Esophagus squamous epithelium (tissue), 5 donors: Measurements from ENCODE around the gene C1QTNF6. TPM values are rescaled to one million over a fixed set of nuclear protein-coding genes. Genes with fewer than 3 reads are reported as not detected.

Source experiments
- DNase-seq: peaks from one replicate; lab custom pipeline; 2025; lab: John Stamatoyannopoulos, UW
- H3K27ac ChIP-seq, 4 donors: fragments of 200-600 bp; sonication (generic); one replicate each; pipeline ENCODE4 v1.5.1; 2016 to 2019; ENCODE audit warnings: mild to moderate bottlenecking in 1 of 4
- H3K27me3 ChIP-seq, 4 donors: fragments of 200-600 bp; sonication (generic); 1 replicate in 3 of 4; 2 replicates in 1 of 4; pipeline versions ENCODE4 v1.5.1 to v1.6.0; 2017 to 2021; ENCODE audit warnings: antibody characterized with exemption in 1 of 4
- H3K36me3 ChIP-seq, 3 donors: fragments of 200-600 bp; sonication (generic); one replicate each; pipeline ENCODE4 v1.5.1; 2016 to 2019
- H3K4me1 ChIP-seq, 3 donors: fragments of 200-600 bp; sonication (generic); one replicate each; pipeline ENCODE4 v1.5.1; 2017 to 2019
- H3K4me3 ChIP-seq, 4 donors: fragments of 200-600 bp; sonication (generic); 1 replicate in 3 of 4; 2 replicates in 1 of 4; pipeline ENCODE4 v1.5.1; 2016 to 2019; ENCODE audit warnings: mild to moderate bottlenecking in 2 of 4, moderate library complexity in 1 of 4
- H3K9me3 ChIP-seq, 3 donors: fragments of 200-600 bp; sonication (generic); one replicate each; pipeline ENCODE4 v1.5.1; 2016 to 2019
- POLR2A ChIP-seq, 4 donors: fragments of 450-650 bp; IDR thresholded peaks; one replicate each; pipeline ENCODE4 v1.6.1; 2017; ENCODE audit warnings: antibody characterized with exemption in 4 of 4, mild to moderate bottlenecking in 4 of 4, moderate library complexity in 3 of 4
- WGBS, 2 donors: methylation state at CpG; one replicate each; pipeline ENCODE4 v1.1.5; 2018; 5-methylcytosine and 5-hydroxymethylcytosine counted together
- intact Hi-C: fragments of 100-400 bp; cut with DNase I; formaldehyde crosslinking; loops from one replicate; pipeline ENCODE4 v1.15.0; 2022
- total RNA-seq, 4 donors: library from RNA; depleted of rRNA; stranded (reverse); fragments of >200 nt; gene quantifications; one replicate each; pipeline ENCODE4 v1.1.0, GENCODE V29; 2016
- TF ChIP-seq, protein P1 (sequence below), 6 experiments: fragments of 450-650 bp in 4 of 6; fragments of 200-600 bp in 2 of 6; sonication (generic) in 2 of 6; IDR thresholded peaks; one replicate each; pipeline ENCODE4 v1.5.1; 2016 to 2019; ENCODE audit warnings: antibody characterized with exemption in 6 of 6, mild to moderate bottlenecking in 4 of 6, moderate library complexity in 4 of 6
- donor health status: DM: yes; HTN: yes; CAD: no.

Gene C1QTNF6
- total RNA-seq, 4 donors from 2014 or later: 1.1 to 1.7 (median 1.4) TPM

- H3K4me3 ChIP-seq: peak overlapping the region in 1 of 4 donors; percentile 32
- H3K9me3 ChIP-seq: no peaks in the 10 kb centered on the region
- DNase-seq: no peak
- intact Hi-C loops: no loop called here
- H3K36me3 ChIP-seq: peaks cover 0 to 5% (median 0%) of the 10 kb centered on the region in 3 donors
- WGBS, 2 donors: 45 to 69% methylated on average over 4 of the region's 4 CpGs
- H3K27ac ChIP-seq: peak overlapping the region; percentile 75 to 91 (median 88)
- H3K27me3 ChIP-seq: no peaks in the 10 kb centered on the region
- TF ChIP-seq, protein P1, sequence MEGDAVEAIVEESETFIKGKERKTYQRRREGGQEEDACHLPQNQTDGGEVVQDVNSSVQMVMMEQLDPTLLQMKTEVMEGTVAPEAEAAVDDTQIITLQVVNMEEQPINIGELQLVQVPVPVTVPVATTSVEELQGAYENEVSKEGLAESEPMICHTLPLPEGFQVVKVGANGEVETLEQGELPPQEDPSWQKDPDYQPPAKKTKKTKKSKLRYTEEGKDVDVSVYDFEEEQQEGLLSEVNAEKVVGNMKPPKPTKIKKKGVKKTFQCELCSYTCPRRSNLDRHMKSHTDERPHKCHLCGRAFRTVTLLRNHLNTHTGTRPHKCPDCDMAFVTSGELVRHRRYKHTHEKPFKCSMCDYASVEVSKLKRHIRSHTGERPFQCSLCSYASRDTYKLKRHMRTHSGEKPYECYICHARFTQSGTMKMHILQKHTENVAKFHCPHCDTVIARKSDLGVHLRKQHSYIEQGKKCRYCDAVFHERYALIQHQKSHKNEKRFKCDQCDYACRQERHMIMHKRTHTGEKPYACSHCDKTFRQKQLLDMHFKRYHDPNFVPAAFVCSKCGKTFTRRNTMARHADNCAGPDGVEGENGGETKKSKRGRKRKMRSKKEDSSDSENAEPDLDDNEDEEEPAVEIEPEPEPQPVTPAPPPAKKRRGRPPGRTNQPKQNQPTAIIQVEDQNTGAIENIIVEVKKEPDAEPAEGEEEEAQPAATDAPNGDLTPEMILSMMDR (IDR thresholded peaks at IDR 0.05): no peak
- no peak for TF ChIP-seq POLR2A (IDR thresholded peaks at IDR 0.05)
- H3K4me1 ChIP-seq: peaks cover 27 to 66% (median 31%) of the 10 kb centered on the region in 3 donors
Measured at GRCh38 chr22:37186997-37187522, 987 bp downstream of the C1QTNF6 start.

GRCh38 chr22:37186228-37186996 lies 1.6 kb downstream of the C1QTNF6 start:
- Histone ChIP-seq H3K4me1 (peaks cover 27 to 66% (median 31%) of the 10 kb centered on the region in 3 donors), H3K4me3 (no peak overlapping the region), H3K9me3 (no peaks in the 10 kb centered on the region), H3K36me3 (peaks cover 0 to 8% (median 0%) of the 10 kb centered on the region in 3 donors), H3K27me3 (no peaks in the 10 kb centered on the region), H3K27ac (peak overlapping the region in 2 of 4 donors; percentile 86 to 91)
- WGBS, 2 donors: 55 to 61% methylated on average over 9 of the region's 9 CpGs
- no peak for TF ChIP-seq POLR2A (IDR thresholded peaks at IDR 0.05)
- TF ChIP-seq, protein P1 (IDR thresholded peaks at IDR 0.05): no peak
- no peak for DNase-seq
- intact Hi-C loops: no loop called here

DNA sequence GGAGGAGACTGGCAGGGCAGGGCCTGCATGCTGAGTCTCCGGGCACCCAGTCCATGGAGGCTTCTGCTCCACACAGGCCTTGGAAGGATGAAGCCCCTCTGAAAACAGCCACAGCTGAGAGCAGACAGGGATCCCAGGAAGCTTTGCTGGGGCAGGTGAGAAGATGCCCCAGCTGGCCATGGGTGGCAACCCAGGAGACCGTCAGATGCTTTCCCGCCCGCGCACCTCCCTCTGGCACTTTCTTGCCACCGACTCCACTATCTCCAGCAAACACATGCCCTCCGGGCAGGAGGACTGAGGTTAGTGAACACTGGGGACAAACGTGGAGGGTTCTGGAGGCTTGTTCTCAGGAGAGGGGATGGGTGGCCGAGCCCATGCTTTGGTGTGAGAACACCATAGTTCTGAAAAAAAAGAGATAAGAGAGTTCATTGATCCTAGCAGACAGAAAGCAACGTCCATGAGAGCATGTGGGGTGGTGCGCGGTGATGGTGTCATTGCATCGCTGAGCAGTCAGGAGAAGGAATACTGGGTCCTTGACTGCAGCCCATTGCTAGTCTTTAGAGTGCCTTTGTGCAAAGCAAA lies 2.3 kb downstream of the C1QTNF6 start:
- peaks cover 27 to 65% (median 31%) of the 10 kb centered on the region in 3 donors for H3K4me1 ChIP-seq
- TF ChIP-seq, protein P1 (IDR thresholded peaks at IDR 0.05): no peak
- H3K27ac ChIP-seq: no peak overlapping the region
- WGBS, 2 donors: 58 to 74% methylated on average over 6 to 8 of the region's 13 CpGs
- no peaks in the 10 kb centered on the region for H3K27me3 ChIP-seq
- no peaks in the 10 kb centered on the region for H3K9me3 ChIP-seq
- DNase-seq: no peak
- H3K4me3 ChIP-seq: no peak overlapping the region
- peaks cover 0 to 8% (median 0%) of the 10 kb centered on the region in 3 donors for H3K36me3 ChIP-seq
- intact Hi-C loops: no loop called here

DNA sequence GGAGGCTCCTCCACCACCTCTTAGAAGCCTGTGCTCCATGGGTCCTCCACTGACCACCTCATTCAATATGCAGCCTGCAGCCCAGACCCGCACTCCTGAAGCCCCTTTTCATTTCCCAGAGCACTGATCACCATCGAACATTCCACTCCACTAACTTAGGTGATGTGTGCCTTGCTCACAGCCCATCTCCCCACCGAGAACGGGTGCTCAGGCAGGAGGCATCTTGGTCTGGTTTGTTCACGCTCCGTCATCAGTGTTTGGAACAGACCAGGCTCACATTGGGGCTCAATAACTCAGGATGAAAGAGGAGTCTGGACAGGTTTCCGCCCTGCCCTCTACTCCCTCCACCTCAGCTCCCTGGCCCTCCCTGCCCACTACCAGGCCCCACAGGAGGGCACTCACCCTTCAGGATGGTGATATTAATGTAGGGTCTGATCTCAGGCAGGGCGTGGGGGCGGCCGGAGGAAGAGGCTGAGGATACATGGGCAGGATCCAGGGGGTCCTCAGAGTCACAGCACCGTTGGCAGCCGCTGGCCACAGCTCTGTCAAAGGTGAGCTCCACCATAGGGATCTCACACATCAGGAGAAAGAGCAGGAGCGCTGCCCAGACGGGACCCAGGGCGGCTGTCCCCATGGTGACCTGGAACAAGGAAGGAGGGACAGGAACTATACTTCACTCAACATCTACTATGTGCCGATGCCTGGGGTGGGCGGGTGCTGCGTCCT lies 3.1 kb downstream of the C1QTNF6 start:
- TF ChIP-seq, protein P1 (IDR thresholded peaks at IDR 0.05): no peak
- no peak for TF ChIP-seq POLR2A (IDR thresholded peaks at IDR 0.05)
- Histone ChIP-seq H3K4me1 (peaks cover 27 to 64% (median 31%) of the 10 kb centered on the region in 3 donors), H3K27ac (no peak overlapping the region), H3K27me3 (no peaks in the 10 kb centered on the region), H3K9me3 (no peaks in the 10 kb centered on the region), H3K36me3 (peaks cover 0 to 8% (median 0%) of the 10 kb centered on the region in 3 donors), H3K4me3 (no peak overlapping the region)
- intact Hi-C loops: no loop called here
- DNase-seq: no peak
- 83 to 89% methylated on average over 8 to 12 of the region's 18 CpGs for WGBS, 2 donors
